ENCODE measurements around the gene LEMD2.
A peak's percentile ranks its signal among the peaks of the same experiment; 100 is the strongest.

LEMD2 gene

GRCh38 chr6:33791620-33792019 is 2.7 kb upstream of the LEMD2 start:
- DNase-seq, result no peak

GRCh38 chr6:33790910-33791309 is 2.0 kb upstream of the LEMD2 start:
- no peak for DNase-seq

DNA sequence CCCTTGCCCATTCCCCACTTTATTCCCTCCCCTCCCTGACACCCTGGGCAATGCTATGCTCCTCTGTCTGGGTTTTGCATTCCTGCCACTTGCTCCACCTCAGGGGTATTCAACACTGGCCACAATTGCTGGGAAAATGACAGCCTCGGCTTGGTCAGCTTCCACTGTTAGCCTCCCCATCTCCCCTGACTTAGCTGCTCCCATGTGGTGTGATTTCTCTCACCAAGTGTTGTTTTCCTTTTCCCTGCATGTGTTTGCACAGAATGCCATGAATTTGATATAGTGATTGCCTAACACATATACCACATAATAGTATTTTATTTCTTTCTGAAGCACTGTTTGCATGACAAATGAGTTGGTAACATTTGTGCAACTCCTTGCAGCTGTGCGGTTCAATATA is 1.4 kb upstream of the LEMD2 start:
- DNase-seq, result no peak

DNA sequence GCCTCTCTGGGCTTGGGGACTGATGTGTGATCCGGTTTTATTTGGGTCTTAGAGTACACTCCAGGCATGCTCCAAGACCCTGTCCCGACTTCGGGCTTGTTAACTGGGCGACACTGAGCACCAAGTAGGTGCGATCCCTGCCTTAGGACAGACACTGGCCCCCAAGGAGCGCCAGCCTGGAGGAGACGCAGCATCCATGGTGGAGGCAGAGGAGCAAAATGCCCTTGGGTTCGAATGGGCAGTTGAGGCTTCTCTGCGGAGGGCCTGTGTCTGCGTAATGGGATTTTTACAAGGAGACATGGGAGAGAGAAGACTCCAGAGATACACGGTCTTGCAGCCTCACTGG is 593 bp upstream of the LEMD2 start:
- DNase-seq, result no peak

DNA sequence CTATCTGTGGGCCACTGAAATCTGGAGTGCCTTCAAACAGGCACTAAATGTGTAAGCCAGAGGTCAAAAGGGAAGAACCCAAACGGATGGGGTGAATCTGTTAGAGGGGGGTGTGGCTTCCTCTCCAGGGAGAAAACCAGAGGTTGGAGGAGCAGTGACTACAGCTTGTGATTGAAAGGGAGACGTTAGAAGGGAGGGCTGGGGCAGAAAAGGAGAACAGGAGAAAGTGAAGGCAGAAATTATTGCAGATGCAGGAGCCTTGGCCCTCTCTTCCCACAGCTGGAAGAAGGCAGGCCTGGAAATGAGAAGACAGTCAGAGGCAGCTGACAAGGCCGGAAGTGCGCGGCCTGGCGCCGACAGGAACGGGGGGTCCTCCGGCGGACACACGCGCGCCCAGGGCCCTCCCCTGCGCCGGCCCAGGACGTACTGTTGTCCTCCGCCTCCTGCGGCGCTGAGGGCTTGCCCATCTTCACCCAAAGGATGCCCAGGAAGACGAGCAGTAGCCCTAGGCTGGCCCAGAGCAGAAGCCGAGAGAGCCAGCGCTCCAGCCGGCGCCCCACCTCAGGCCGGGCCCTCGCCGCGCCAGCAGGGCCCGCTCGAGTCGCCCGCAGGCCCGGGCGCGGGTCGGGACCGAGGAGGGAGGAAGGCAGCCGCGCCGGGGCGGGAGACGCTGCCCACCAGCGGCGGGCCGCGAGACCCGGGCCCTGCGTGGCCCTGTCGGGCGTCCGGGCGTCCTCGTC is 806 bp downstream of the LEMD2 start:
- peak; percentile 91 for DNase-seq

DNA sequence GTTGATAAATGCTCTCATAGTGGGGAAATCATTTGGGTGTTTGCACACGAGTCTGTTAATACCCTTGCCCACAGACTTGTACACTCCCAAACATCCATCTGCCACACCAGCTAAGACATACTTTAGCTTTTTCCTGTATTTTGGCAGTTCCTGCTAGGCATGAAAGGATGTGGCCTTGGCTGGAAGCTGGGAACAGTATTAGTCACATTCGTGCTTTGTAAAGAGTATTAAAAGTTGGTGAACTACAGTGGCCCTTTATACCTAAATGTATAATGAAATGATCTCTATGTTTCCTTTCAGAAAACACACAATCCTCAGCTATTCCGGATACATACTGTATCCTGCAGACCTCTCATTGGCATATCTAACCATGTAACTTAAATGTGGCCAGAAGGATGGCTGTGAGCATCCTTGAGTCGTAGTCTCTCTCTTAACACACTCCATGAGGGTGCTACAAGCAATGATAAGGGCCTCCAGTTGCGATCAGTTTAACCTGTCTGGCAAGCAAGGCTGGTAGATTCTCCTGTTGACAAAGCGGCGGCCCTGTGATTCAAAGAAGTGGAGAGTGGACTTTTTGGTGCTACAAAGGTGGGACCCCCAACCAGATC is 1.5 kb downstream of the LEMD2 start:
- no peak for DNase-seq

DNA sequence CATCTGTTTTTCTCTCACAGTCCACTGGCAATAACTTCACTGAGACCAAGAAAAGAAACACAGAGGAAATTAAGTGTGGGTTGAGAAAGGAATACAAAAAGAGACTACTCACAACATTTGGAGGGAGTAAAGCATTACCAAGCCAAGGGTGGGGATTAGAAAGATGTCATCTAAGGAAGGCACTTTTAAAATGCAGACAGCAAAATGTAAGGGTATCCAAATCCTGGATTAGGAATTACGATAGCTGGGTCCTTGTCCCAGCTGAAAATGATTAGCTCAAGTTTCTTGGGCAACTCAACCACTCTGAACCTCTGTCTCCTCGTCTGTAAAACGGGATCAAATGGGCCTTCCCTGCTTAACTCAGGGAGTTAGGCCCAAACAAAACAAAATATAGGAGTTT is 2.2 kb downstream of the LEMD2 start:
- DNase-seq, result no peak

GRCh38 chr6:33785778-33786177 is 3.2 kb downstream of the LEMD2 start:
- no peak for DNase-seq

GRCh38 chr6:33784787-33785186 is 4.1 kb downstream of the LEMD2 start:
- no peak for DNase-seq

GRCh38 chr6:33783781-33784520 is 5.0 kb downstream of the LEMD2 start:
- DNase-seq, result no peak

GRCh38 chr6:33782561-33782960 is 6.4 kb downstream of the LEMD2 start:
- no peak for DNase-seq

- no peak for DNase-seq
Measured at GRCh38 chr6:33781131-33781975, 7.6 kb downstream of the LEMD2 start.

- DNase-seq, result no peak
Measured at GRCh38 chr6:33779895-33780294, 9.0 kb downstream of the LEMD2 start.

DNA sequence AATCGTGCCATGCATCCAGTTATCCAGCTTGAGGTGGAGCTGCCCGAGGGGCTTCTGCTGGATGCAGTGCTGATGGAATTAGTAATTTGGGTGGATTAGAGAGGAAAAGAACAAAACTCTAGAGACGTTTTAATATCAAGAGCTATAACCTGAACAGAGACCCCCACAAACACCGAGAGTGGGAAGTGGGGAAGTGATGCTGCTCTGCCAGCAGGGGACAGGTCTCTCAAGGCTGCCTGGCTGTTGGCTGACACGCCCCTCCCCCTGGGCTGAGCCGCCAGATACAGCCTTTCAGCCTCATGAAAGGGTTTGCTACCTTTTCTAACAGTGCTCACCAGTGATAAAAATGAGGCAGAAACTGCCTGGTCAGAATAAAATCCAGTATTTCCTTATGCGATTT is 9.6 kb downstream of the LEMD2 start:
- no peak for DNase-seq

GRCh38 chr6:33778444-33779121 is 10.3 kb downstream of the LEMD2 start:
- no peak for DNase-seq

DNA sequence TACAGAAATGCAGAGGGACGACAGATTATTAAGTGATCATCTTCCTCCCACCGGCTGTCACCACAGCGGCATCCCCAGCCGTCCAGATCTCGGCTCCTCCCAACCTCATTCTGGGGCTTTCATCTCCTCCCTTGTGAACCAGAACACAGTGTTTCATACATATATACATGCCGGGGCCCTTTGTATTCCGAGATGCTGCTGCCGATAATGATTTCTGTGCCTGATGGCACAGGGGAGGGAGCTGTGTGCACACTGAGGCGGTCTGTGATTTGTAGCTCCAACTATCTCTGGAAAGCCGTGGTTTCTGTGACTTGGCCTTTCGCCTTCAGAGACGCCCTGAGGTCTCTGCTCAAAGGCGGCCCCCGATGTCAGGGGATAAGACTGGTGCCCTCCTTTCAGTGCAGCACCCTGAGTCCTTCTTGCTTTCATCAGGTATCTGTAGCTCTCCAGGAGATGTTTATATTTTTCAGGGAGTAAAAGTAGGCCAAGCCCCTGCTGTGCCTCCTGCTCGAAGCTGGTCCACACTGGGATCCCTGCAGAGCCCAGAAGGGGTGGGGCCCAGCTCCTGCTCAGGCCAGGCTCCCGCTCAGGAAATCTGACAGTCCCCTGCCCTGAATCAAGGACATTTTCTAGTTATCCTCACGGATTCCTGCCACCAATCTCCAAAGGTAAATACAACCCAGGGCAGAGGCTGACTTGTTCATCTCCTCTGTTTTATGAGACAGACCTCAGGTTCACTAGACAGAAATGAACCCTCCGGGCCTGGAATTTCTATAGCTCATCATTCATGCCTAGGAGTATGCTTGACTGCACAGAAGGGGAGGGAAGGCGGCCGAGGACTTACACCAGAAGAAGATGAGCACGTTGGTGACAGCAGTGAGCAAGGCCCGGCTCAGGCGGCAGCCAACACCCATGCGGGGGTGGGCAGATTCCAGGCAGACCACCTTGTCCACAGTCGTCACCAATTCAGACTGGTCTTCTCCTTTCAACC is 11.2 kb downstream of the LEMD2 start:
- DNase-seq, result no peak

DNA sequence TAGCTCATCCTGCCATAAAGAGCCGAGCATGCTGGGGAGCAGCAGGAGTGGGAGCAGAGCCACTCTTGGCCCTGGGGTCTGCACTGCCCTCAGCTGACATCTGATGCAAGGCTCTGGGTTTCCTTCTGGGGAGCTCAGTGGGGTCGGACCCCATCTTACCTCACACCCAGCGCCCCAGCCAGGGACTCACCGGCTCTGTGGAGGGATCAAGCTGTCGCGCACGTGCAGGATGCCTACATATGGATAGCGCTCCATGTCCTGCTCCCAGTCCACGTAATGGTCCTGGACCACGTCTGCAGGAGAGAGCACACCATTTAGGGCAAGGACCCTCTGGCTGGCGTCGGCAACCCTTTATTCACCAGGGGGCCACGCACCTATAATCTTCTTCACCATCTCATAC is 12.2 kb downstream of the LEMD2 start:
- no peak for DNase-seq

GRCh38 chr6:33776186-33776585 is 12.7 kb downstream of the LEMD2 start:
- DNase-seq, result no peak

DNA sequence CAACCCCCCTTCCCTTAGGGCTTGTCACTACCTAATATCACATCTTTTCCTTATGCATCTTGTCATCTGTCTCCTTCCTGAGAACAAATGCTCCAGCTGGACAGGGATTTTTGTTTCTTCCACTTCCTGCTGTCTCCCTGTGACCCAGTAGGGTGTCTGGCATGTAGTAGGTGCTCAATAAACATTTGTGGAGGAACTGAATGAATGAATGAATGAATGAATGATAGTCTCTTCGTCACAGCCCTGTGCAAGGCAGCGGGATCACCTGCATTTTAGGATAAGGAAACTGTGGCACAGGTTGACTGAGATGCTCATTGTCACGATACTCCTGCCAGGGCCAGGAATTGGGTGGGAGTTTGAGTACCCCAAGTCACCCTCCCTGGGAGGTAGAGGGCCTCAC is 14.2 kb downstream of the LEMD2 start:
- DNase-seq, result no peak

DNA sequence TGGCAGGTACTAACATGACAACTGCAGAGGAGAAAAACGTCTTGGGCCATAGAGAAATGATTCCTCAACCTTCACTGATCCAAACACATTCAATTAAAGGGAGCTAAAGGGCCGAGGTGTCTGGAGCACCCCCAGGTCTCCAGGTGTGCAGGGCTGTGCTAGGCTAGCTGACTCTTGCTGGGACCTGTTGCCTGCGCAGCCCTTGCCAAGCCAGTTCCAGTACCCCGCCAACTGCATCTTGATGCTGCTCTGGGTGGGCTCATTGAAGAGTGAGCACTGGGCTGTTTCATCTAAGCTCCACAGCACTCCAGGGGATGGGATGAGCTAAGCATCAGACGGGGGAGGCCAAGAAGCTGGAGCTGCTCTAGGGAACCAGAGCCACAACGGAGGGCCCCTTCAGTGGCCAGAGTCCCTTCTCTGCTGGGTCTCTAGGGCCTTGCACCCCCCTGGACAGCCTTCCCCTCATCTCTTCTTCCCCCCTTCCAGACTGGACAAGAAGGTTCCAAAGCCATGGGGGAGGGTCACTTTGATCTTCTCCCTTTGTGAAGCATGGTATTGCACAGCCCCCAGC is 15.9 kb downstream of the LEMD2 start:
- DNase-seq, result no peak

Data from AML-193 (cell line).